HepG2 (cell line): ENCODE results near the gene EEPD1. TPM values are rescaled to one million over a fixed set of nuclear protein-coding genes. Genes with fewer than 3 reads are reported as not detected.

ENCODE experiments used
- ATAC-seq: fragments of 200-7000 bp; cut with Tn5 transposase; 3 replicates; pipeline ENCODE4 v1.9.1; 2020; ENCODE audit warnings: mild to moderate bottlenecking, moderate library complexity
- BruUV-seq: library from RNA; stranded (reverse); fragments of 400-500 nt; replicated peaks from 2 replicates; lab custom pipeline; 2021; lab: Mats Ljungman, UMichigan
- CTCF ChIA-PET: fragments of 300-600 bp; formaldehyde crosslinking; extraction: SDS; loops from one replicate; lab custom pipeline; 2021; ENCODE audit warnings: low total read pairs, inconsistent platforms, low intra/inter-chr PET ratio; lab: Yijun Ruan, JAX
- POLR2A ChIA-PET: fragments of 350-600 bp; sonication (Branson Sonifier 250); formaldehyde crosslinking; loops from one replicate; lab custom pipeline; 2020; ENCODE audit warnings: antibody characterized with exemption, inconsistent platforms; lab: Yijun Ruan, JAX
- DNase-seq: peaks from one replicate; pipeline ENCODE4 v3.0.0-alpha.2; 2015; ENCODE audit warnings: low spot score
- FAIRE-seq: peaks from 3 replicates; lab custom pipeline; 2011; peaks lifted over from hg19 to GRCh38; lab: Jason Lieb, UNC
- H2AFZ ChIP-seq: one replicate; pipeline ENCODE4 v1.6.1; 2011; ENCODE audit warnings: low read length, inconsistent platforms
- H3K27ac ChIP-seq: fragments of 300-600 bp; 3 replicates; pipeline ENCODE4 v1.8.0; 2011; ENCODE audit warnings: mixed run types, mild to moderate bottlenecking, mixed read lengths, low read length, inconsistent platforms; ENCODE audit not compliant: insufficient read depth; ENCODE audit errors: extremely low read length
- H3K27me3 ChIP-seq, 2 experiments: fragments of 200-600 bp in 1 of 2; 2 replicates in 1 of 2; 3 replicates in 1 of 2; pipeline versions ENCODE4 v1.6.0 to v1.8.0; 2011; ENCODE audit warnings: low read length in 2 of 2, mild to moderate bottlenecking in 2 of 2, moderate library complexity in 2 of 2, inconsistent platforms in 1 of 2; ENCODE audit not compliant: insufficient read depth in 2 of 2, control insufficient read depth in 1 of 2
- H3K36me3 ChIP-seq, 2 experiments: fragments of 200-600 bp in 1 of 2; replicated peaks in 1 of 2; 2 replicates in 1 of 2; 3 replicates in 1 of 2; pipeline versions ENCODE4 v1.5.1 to v1.8.0; 2011; ENCODE audit warnings: low read length in 2 of 2, inconsistent platforms in 1 of 2; ENCODE audit not compliant: insufficient read depth in 2 of 2, control insufficient read depth in 1 of 2
- H3K4me1 ChIP-seq: 2 replicates; pipeline ENCODE4 v1.5.1; 2012; ENCODE audit warnings: low read length, inconsistent platforms; ENCODE audit not compliant: insufficient read depth
- H3K4me2 ChIP-seq: 2 replicates; pipeline ENCODE4 v1.6.0; 2011; ENCODE audit warnings: low read depth, low read length, inconsistent platforms
- H3K4me3 ChIP-seq, 3 experiments: fragments of 200-600 bp in 1 of 3; sonication (generic), shearing (Covaris generic) in 1 of 3; replicated peaks in 1 of 3; 2 replicates each; pipeline ENCODE4 v1.5.1; 2011 to 2016; ENCODE audit warnings: low read length in 3 of 3, inconsistent platforms in 2 of 3, low read depth in 2 of 3, mild to moderate bottlenecking in 2 of 3, control low read depth in 1 of 3, mixed read lengths in 1 of 3; ENCODE audit not compliant: insufficient read depth in 1 of 3
- H3K79me2 ChIP-seq: one replicate; pipeline ENCODE4 v1.6.1; 2011; ENCODE audit warnings: low read length, inconsistent platforms; ENCODE audit not compliant: insufficient read depth
- H3K9ac ChIP-seq: 2 replicates; pipeline ENCODE4 v1.6.0; 2011; ENCODE audit warnings: mild to moderate bottlenecking, low read depth, low read length, inconsistent platforms; ENCODE audit not compliant: insufficient read depth
- H3K9me3 ChIP-seq: 2 replicates; pipeline ENCODE4 v1.5.1; 2012; ENCODE audit warnings: mild to moderate bottlenecking, low read length
- H4K20me1 ChIP-seq: 2 replicates; pipeline ENCODE4 v1.6.0; 2011; ENCODE audit warnings: inconsistent platforms, mild to moderate bottlenecking, low read length, moderate library complexity; ENCODE audit not compliant: insufficient read depth
- GTF3A ChIP-seq: sonication (generic); formaldehyde crosslinking; conservative IDR thresholded peaks from 2 replicates; pipeline ENCODE4 v1.4.0; 2020; ENCODE audit warnings: mild to moderate bottlenecking, missing genetic modification reagents
- ZNF44 ChIP-seq: sonication (generic); formaldehyde crosslinking; IDR thresholded peaks from 2 replicates; pipeline ENCODE4 v1.5.1; 2020; ENCODE audit warnings: mild to moderate bottlenecking, missing genetic modification reagents
- ZNF768 ChIP-seq: sonication (generic); formaldehyde crosslinking; IDR thresholded peaks from 2 replicates; pipeline ENCODE4 v1.4.0; 2020; ENCODE audit warnings: missing genetic modification reagents
- ZNF879 ChIP-seq: sonication (generic); formaldehyde crosslinking; IDR thresholded peaks from 2 replicates; pipeline ENCODE4 v1.8.1; 2023; ENCODE audit warnings: missing genetic modification reagents
- WGBS: methylation state at CpG from one replicate; pipeline ENCODE4 v1.1.6; 2017; ENCODE audit warnings: low lambda C conversion rate; 5-methylcytosine and 5-hydroxymethylcytosine counted together
- in situ Hi-C: cut with HindIII; loops from 2 replicates; pipeline ENCODE4 v1.10.0; 2017; ENCODE audit warnings: low pct_unique_long_range_greater_than_20kb; ENCODE audit not compliant: extremely low pct_ligation_motif_present
- intact Hi-C: fragments of 100-400 bp; cut with micrococcal nuclease; formaldehyde crosslinking; loops from one replicate; pipeline ENCODE4 v1.10.0; 2022; ENCODE audit not compliant: unreplicated experiment
- polyA plus RNA-seq, 8 experiments: library from polyadenylated mRNA; depleted of rRNA in 3 of 8; stranded (reverse) in 7 of 8; unstranded in 1 of 8; fragments of >200 nt; fragmentation: Illumina TruSeq in 4 of 8; extraction: Trizol in 4 of 8; gene quantifications; 2 replicates each; pipeline versions ENCODE4 v1.2.1 to v1.2.3, GENCODE V29; 2011 to 2016; ENCODE audit warnings: low read depth in 4 of 8, missing spikeins in 1 of 8, mixed read lengths in 1 of 8; ENCODE audit not compliant: insufficient read depth in 1 of 8
- total RNA-seq, 5 experiments: library from RNA; depleted of rRNA; stranded (reverse); fragments of >200 nt; fragmentation: Illumina TruSeq; extraction: Trizol; gene quantifications; 2 replicates each; pipeline ENCODE4 v1.2.3, GENCODE V29; 2016; ENCODE audit warnings: low read depth in 1 of 5
- TF ChIP-seq, protein P1 (sequence below): sonication (generic); formaldehyde crosslinking; IDR thresholded peaks from 2 replicates; pipeline ENCODE4 v1.4.0; 2020; ENCODE audit warnings: mild to moderate bottlenecking, missing genetic modification reagents
- TF ChIP-seq, protein P2 (sequence below), 2 experiments: sonication (generic) in 1 of 2; formaldehyde crosslinking in 1 of 2; IDR thresholded peaks; 2 replicates each; pipeline versions ENCODE4 v1.4.0 to v1.6.1; 2016 to 2020; ENCODE audit warnings: borderline replicate concordance in 1 of 2, low read depth in 1 of 2, mild to moderate bottlenecking in 1 of 2, missing genetic modification reagents in 1 of 2

Gene EEPD1
- total and polyA plus RNA-seq, 2 of the 13 experiments (the other 11 are each of a cell fraction or from before 2014, with no cell fraction given), result 10.1 to 16.4 TPM

- CTCF ChIA-PET, result no interaction called here
- Histone ChIP-seq H3K9ac (no peak overlapping the region), H3K9me3 (no peaks in the 10 kb centered on the region), H3K79me2 (no peaks in the 10 kb centered on the region), H3K4me2 (no peak overlapping the region), H3K36me3 (no peaks in the 10 kb centered on the region), H3K4me1 (peaks cover 20% of the 10 kb centered on the region), H2AFZ (no peak overlapping the region), H3K4me3 (no peak overlapping the region), H3K27ac (no peak overlapping the region), H3K27me3 (peaks cover 0 to 14% of the 10 kb centered on the region in 2 experiments; a peak in 2 of 5 replicates), H4K20me1 (no peaks in the 10 kb centered on the region)
- in situ Hi-C loops, result no loop called here
- POLR2A ChIA-PET, result no interaction called here
- TF ChIP-seq, protein P1, sequence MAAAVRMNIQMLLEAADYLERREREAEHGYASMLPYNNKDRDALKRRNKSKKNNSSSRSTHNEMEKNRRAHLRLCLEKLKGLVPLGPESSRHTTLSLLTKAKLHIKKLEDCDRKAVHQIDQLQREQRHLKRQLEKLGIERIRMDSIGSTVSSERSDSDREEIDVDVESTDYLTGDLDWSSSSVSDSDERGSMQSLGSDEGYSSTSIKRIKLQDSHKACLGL, result no peak
- peak; percentile 80; the same call in 1 of the 2 replicates for TF ChIP-seq ZNF768 (CRISPR knock-in tag)
- TF ChIP-seq ZNF879 (CRISPR knock-in tag), result no peak
- TF ChIP-seq ZNF44, result no peak
- TF ChIP-seq, protein P2, sequence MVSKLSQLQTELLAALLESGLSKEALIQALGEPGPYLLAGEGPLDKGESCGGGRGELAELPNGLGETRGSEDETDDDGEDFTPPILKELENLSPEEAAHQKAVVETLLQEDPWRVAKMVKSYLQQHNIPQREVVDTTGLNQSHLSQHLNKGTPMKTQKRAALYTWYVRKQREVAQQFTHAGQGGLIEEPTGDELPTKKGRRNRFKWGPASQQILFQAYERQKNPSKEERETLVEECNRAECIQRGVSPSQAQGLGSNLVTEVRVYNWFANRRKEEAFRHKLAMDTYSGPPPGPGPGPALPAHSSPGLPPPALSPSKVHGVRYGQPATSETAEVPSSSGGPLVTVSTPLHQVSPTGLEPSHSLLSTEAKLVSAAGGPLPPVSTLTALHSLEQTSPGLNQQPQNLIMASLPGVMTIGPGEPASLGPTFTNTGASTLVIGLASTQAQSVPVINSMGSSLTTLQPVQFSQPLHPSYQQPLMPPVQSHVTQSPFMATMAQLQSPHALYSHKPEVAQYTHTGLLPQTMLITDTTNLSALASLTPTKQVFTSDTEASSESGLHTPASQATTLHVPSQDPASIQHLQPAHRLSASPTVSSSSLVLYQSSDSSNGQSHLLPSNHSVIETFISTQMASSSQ (IDR thresholded peaks at IDR 0.05; ENCODE audit: low read depth), result no peak
- TF ChIP-seq, protein P2 (CRISPR knock-in tag; IDR thresholded peaks at IDR 0.05; ENCODE audit: borderline replicate concordance), result no peak
- no peak for TF ChIP-seq GTF3A
- ATAC-seq (no peak), DNase-seq (no peak), FAIRE-seq (no peak)
- intact Hi-C loops, result no loop called here
- 25% methylated on average over 3 of the region's 3 CpGs for WGBS
- BruUV-seq, result no TSS peak
These were observed 49.1 kb upstream of the EEPD1 start for GRCh38 chr7:36103837-36104561.
